HG03108 (cell line): ENCODE data around the gene SCG5.
A peak's percentile ranks its signal among the peaks of the same experiment; 100 is the strongest.
"Not testable (repeated sequence)": the region's sequence is repeated elsewhere in the genome, so short reads cannot be mapped to it uniquely, and the experiment has no call there.

ENCODE experiments used
- ATAC-seq: cut with Tn5 transposase; IDR thresholded peaks from one replicate; pipeline ENCODE4 v1.9.1; 2021; ENCODE audit warnings: moderate library complexity; ENCODE audit not compliant: unreplicated experiment

The SCG5 gene, protein sequence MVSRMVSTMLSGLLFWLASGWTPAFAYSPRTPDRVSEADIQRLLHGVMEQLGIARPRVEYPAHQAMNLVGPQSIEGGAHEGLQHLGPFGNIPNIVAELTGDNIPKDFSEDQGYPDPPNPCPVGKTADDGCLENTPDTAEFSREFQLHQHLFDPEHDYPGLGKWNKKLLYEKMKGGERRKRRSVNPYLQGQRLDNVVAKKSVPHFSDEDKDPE

DNA sequence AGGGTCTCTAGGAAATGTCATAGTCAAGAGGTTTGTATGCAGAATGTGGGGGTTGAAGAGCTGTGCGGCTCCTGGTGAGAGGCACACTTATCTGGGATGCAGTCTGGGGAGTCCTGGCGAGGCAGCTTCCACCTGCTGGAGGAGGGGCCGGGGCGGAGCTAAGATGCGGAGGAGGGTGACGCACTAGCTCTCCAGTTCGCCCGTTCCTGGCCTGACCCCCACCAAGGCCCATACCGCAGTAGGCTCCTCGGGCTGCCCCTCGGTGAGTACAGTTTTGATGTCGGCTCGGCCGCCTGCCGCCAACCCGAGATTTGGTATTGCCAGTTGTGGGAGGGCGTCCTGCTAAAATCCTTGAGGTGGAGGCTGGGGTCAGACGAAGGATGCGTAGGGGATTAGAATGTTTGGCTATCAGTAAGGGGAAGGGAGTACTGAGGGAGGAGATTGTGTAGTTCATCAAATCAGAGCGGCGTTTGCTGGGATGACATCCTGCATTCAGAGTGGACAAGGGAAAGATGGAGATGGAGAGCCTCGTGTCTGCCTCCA, at the start of gene SCG5:
TSS of gene SCG5 (plus strand) at position 194 of the 543 bp plus-strand sequence. CDS start 1,883 bp downstream, outside the sequence.
- ATAC-seq = no peak

GRCh38 chr15:32593151-32593550, 48.4 kb upstream of the SCG5 start, which contains the start of gene GOLGA8N:
Gene GOLGA8N, plus strand, starts transcription at chr15:32593456.
- not testable (repeated sequence) for ATAC-seq

- ATAC-seq = not testable (repeated sequence)
Observed at GRCh38 chr15:32609518-32609917, 32.0 kb upstream of the SCG5 start.

GRCh38 chr15:32610719-32611118, 30.8 kb upstream of the SCG5 start:
- not testable (repeated sequence) for ATAC-seq

- ATAC-seq = peak; percentile 21
Observed at GRCh38 chr15:32614712-32615050, 26.8 kb upstream of the SCG5 start.

- peak; percentile 67 for ATAC-seq
Observed at GRCh38 chr15:32615051-32615870, 26.2 kb upstream of the SCG5 start, which contains the start of gene ARHGAP11A. Gene ARHGAP11A, plus strand, starts transcription at chr15:32615504. Its CDS starts 708 bp downstream, at chr15:32616212.

GRCh38 chr15:32615871-32616426, 25.6 kb upstream of the SCG5 start:
- peak; percentile 13 for ATAC-seq

DNA sequence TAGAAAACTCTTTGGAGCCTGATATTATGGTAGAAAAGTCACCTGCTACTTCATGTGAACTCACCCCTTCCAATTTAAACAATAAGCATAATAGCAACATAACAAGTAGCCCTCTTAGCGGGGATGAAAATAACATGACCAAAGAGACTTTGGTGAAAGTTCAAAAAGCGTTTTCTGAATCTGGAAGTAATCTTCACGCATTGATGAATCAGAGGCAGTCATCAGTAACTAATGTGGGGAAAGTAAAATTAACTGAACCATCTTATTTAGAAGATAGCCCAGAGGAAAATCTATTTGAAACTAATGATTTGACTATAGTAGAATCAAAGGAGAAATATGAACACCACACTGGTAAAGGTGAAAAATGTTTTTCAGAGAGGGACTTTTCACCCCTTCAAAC, 5.1 kb upstream of the SCG5 start:
- ATAC-seq = no peak

DNA sequence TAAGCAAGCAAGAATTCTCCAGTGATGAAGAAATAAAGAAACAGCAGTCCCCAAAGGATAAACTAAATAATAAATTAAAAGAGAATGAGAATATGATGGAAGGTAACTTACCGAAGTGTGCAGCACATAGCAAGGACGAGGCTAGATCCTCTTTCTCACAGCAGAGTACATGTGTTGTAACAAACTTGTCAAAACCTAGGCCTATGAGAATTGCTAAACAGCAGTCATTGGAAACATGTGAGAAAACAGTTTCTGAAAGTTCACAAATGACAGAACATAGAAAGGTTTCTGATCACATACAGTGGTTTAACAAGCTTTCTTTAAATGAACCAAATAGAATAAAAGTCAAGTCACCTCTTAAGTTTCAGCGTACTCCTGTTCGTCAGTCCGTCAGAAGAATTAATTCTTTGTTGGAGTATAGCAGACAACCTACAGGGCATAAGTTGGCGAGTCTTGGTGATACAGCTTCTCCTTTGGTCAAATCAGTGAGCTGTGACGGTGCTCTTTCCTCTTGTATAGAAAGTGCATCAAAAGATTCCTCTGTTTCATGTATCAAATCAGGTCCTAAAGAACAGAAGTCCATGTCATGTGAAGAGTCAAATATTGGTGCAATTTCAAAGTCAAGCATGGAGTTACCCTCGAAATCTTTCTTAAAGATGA, 4.5 kb upstream of the SCG5 start:
- no peak for ATAC-seq

DNA sequence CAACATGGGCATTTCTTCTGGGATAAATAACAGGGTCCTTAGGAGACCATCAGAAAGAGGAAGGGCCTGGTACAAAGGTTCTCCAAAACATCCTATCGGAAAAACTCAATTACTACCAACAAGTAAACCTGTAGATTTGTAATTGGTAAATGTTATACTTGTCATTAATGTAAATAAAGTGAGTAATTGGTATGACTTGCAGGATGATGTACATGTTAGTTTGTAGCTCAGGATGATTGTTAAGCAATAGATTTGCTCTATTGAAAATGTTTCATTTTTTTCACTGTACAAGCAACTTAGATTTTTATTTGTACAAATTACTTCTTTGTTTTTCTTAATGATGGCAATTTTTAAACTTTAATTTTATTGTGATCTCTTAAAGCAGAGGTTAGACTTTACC, 3.8 kb upstream of the SCG5 start:
- ATAC-seq = no peak

DNA sequence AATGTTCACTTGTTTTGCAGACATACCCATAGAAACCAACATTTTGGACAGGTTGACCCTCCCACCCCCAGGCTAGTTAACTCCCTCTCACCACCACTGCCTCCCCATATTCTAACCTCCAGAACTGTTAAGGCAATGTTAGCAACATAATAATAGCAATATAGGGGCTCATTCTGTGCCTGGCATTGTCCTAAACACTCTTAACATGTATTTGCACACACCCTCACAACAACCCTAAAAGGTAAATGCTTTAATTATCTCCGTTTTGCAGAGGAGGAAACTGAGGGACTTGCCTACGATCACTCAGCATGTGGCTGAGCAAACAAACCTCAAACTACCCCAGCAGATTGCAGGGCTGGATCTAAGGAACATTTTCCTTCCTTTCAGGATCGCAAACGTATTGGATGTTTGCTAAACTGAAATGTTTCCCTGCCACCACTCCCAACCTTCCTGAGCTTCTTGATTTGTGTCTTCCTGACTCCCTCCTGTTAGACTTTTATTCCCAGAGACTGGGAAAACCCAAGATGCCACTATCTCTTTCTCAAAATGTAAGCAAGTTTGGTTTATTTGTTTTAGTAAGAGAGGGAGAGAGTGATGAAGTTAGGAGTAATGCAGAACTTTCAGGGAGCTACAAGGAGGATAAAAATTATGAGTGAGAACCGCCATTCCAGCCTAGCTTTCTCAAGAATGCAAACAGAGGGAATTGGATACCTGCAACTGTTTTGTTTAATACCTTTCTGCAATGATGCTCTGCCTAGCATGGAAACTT, 1.3 kb downstream of the SCG5 start:
- ATAC-seq = no peak

DNA sequence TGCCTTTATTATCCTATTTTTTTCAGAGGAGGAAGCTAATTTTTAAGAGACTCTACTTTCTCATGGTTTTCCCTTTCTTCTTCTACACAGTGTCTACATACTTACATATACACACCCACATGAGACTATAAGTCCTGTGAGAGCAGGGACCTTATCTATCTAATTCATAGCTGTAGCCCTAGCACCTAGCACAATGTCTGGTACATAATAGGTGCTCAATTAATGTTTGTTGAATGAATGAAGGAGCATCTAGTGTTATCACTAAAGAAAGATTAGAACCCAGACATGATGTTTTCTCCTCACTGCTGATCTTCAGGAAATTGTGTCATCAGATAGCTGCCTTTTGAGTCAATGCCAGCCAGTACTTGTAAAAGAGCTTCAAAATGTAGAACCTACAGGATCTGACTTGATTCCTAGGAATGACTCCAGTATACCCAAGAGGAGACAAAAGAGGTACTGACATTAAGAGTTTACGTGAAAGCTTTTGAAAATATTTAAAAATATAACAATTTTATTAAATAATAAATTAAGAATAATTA, 2.5 kb downstream of the SCG5 start:
- ATAC-seq = no peak

DNA sequence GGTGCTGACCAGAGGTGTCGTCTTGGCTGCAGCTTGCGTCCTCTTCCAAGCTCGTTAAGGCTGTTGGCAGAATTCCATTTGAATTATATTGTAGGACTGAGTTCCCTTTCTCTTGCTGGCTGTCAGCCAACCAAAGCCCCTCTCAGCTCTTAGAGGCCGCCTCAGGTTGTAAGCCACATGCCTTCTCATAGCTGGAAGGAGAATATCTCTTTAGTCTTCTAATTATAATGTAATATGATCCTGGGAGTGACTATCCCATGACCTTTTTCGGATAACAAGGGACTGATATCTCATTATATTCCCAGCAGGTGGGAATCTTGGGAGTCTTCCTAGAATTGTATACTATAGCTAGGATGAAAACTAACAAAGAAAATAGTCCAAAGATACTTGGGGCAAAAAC, 4.8 kb downstream of the SCG5 start:
- no peak for ATAC-seq

DNA sequence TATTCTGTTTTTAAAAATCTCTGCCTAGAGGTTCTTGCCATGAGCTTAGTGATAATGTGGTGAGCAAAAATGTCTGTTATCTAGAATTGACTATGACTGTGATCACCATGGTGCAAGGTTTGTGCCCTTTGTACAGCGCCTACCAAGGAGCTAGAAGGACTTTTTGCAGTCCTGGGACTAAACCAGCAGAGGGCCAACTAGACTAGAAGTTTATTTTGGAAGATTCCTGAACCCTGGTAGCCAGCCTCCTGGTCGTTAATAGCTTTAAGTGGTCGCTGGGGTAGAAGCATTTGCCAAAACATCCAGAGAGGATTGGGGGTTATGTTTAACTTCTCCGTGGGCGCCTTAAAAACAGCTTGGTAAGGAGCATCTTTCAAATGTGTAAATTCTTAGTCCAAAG, 7.8 kb downstream of the SCG5 start:
- ATAC-seq = no peak

GRCh38 chr15:32651229-32651837, 9.8 kb downstream of the SCG5 start:
- ATAC-seq = no peak

DNA sequence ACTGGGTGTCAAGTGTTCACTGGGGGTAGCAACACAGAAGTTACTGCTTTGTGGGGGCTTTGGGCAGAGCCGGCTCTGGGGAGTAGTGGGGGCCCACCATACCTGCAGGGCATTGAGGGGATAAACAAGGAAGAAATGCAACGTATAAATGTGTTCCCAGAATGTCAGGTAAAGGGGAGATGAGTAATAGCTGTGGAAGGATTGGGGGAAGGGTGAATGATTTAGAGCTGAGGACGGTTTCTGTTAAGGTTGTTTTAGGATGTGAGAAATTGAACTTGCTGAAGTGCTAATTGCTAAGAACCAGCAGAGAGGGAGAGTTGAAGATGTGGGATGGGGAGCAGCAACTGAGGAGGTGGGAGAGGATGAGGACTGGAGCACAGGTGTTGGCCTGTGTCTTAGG, 10.7 kb downstream of the SCG5 start:
- no peak for ATAC-seq

DNA sequence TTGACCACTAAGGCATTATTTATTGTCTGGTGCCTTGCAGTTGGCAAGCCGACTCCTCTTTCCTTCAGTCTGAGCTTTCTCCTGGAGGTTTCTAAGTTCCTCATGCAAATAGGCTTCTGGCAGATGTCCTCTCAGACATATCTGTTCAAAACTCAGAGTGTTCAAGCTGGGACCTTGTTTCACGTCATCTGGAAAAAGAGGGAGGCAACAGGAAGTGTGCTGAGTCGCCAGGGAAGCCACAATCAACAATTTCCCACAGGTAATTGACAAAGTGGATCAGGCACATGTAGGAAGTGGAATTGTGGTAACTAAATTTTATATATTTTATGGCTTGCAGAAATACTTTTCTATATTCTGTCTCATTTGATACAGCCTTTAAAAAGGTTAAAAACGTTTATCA, 14.6 kb downstream of the SCG5 start:
- ATAC-seq = no peak

- no peak for ATAC-seq
Observed at GRCh38 chr15:32656496-32656895, 15.0 kb downstream of the SCG5 start.

DNA sequence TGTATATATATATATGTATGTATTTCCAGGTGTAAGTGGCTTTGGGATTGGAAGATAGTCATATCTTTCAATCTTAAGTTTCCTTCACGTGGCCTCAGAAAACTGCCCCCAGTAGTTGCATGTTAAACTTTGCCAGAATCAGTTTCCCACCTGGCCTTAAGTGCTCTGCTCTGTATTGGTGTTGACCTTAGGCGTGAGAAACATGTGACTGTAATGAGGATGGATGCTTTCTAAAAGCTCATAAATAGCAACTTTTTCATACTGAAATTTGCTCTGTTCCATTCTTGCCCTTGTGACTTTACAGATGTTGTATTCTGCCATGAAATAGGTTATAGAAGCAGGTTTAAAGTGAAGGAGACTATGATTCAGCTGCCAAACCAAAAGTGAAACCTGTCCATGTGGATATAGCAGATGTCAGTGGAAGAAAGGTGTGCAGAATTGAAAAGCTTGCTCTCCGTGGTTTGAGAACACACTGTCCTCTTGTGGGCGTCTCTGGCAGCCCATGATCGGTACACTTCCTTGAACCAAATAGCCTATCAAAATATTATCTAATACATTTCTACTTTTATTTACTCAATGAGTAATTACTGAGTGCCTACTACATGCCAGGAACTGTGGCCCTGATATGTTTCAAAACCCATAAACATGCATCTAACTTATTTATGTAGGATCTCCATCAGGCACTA, 15.8 kb downstream of the SCG5 start:
- ATAC-seq = no peak
